Measurements from ENCODE around the gene CDC42BPG.
A peak's percentile ranks its signal among the peaks of the same experiment; 100 is the strongest.

The CDC42BPG gene

GRCh38 chr11:64844330-64845128 is at the start of gene CDC42BPG:
TSS of gene CDC42BPG (minus strand) at chr11:64844653. CDS start at chr11:64844569, 84 bp downstream.
- DNase-seq: peak; percentile 37

- no peak for DNase-seq
Observed at GRCh38 chr11:64893194-64894069, 49.0 kb upstream of the CDC42BPG start.

DNA sequence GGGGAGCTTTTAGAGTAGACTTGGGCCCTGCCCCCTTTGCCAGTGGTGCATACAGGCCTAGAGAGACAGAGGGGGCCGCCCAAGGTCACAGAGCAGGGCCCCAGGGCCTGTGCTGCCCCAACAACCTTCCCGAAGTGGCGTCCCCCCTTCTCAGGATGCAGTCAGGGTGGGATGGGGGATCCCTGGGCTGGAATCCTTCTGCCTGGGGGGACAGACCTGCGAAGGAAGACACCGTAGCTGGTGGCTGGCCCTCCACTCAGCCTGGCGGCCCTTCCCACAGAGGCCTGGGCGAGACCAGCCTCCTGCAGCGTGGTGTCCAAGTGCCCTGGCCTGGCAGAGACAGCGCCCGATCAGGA is 48.4 kb upstream of the CDC42BPG start:
- DNase-seq: no peak

DNA sequence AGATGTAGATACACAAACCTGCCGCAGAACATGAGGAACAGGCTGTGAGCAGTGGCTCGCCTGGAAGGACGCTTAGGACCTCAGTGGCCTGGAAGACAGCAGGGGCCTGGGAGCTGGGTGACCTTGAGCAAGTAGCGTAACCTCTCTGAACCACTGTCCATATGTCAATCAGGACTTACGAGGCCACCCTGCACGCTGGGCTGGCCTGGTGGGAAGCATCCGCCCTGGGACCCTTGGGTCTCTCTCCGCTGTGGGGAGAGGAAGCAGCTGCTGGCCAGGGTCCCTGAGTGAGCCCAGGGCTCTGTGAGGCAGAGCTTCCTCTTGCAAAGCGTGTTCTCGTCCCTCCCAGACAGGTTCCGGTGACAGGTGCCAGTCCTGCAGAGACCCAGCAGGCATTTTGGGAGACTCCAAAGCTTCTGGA is 48.0 kb upstream of the CDC42BPG start:
- DNase-seq: no peak

GRCh38 chr11:64891880-64892279 is 47.4 kb upstream of the CDC42BPG start:
- DNase-seq: no peak

- no peak for DNase-seq
Observed at GRCh38 chr11:64891215-64891848, 46.9 kb upstream of the CDC42BPG start.

- no peak for DNase-seq
Observed at GRCh38 chr11:64890522-64890939, 46.1 kb upstream of the CDC42BPG start.

- DNase-seq: no peak
Observed at GRCh38 chr11:64888729-64889511, 44.5 kb upstream of the CDC42BPG start.

DNA sequence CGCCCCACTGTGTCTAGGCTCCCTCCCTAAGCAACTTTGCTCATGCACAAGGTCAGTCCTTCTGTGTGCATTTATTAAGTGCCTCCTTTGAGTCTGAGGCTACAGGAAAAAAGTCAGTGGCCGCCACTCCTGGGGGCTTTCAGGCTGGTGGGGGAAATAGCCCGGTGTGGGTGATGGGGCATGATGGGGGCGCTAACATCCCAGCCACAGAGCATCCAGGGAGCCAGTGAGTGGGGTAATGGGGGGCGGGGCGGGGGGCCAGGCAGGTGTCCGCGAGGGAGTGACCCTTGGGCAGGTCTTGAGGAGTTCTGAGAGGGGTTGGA is 43.9 kb upstream of the CDC42BPG start:
- DNase-seq: no peak

DNA sequence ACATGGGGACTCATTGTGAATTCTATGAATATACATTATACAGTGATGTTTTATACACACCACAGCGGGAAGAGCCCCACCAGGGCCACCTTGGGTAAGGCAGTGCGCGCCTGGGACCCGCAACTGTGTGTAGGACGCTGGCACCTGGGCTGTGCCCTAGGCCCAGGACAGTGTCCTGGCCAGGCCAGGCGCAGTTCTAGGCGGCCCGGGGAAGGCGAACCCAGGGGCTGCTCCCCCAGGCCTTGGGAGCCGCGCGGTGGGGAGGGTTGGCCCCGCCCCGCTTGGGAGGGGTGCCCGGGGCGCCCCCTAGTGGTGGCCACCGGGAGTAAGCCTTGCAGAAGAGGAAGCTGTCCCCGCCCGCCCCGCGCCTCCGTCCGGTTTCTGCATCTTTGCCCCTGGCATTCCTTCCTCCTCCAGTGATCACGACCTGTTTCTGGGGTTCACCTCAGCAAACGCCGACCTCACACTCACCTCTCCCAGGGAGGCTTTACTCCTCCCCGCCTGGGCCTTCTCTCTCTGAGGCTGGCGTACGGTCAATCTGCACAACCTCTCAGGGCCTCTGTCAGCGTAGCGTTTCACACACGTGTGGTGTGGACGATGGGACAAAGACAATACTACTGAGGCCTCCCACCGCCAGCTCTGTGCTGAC is 43.4 kb upstream of the CDC42BPG start:
- DNase-seq: peak; percentile 81

- no peak for DNase-seq
Observed at GRCh38 chr11:64887234-64887756, 42.8 kb upstream of the CDC42BPG start.

GRCh38 chr11:64885367-64886286 is 41.2 kb upstream of the CDC42BPG start:
- no peak for DNase-seq

DNA sequence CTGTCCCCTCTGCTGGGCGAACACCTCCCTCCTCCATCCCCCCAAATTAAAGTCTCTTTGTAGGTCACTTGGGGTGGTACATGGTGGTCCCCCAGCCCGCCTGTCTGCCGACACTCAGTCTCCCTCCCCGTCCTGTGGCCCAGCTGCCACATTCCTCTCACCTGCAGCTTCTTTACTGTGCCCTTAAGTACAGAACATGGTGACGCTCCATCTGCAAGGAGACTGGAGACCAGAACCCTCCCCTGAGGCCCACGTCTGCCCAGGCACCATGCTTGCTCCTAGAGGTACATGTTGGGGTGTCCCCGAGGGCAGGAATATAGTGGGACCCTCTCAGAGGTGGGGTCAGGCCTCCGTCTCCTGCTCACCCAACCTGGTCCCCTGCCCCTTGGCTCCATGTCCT is 39.6 kb upstream of the CDC42BPG start:
- DNase-seq: no peak

GRCh38 chr11:64883575-64883974 is 39.1 kb upstream of the CDC42BPG start:
- no peak for DNase-seq

GRCh38 chr11:64882243-64882642 is 37.8 kb upstream of the CDC42BPG start:
- no peak for DNase-seq

- no peak for DNase-seq
Observed at GRCh38 chr11:64881476-64881875, 37.0 kb upstream of the CDC42BPG start.

DNA sequence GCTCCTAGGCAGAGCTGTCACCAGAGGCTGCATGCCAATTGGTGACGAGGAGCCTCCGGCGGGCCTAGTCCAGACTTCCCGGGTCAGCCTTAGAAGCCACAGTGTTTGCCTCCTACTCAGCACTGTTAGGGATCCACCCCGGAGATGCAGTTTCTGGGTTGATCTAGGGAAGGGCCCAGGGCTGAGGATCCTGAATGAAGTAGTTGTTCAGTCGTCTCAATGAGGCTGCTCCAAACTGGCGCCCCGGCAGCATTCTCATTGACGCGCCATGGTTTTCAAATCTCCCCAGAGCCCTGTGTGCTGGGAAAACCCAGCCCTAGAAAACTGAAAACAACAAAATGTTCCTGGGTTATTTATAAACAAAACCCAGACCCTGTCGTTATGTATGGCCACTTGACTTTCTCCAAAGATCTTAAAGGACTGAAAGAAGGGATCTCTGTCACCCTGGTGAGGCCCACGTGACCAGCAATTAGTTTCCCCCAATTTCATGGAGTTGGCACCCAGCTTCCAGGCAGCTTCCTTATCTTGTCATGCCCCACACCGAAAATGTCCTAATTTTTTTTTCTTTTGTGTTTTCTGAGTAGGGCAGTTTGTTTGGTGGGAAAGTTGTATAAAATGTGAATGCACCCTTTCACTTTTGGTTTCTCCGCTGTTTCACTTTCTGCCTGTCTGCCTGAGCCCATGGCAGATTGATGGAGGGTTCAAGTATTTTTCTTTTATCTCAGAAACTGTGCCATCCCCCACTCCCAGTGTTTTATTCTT is 36.0 kb upstream of the CDC42BPG start:
- DNase-seq: no peak

- DNase-seq: peak; percentile 50
Observed at GRCh38 chr11:64879244-64879900, 34.9 kb upstream of the CDC42BPG start.

DNA sequence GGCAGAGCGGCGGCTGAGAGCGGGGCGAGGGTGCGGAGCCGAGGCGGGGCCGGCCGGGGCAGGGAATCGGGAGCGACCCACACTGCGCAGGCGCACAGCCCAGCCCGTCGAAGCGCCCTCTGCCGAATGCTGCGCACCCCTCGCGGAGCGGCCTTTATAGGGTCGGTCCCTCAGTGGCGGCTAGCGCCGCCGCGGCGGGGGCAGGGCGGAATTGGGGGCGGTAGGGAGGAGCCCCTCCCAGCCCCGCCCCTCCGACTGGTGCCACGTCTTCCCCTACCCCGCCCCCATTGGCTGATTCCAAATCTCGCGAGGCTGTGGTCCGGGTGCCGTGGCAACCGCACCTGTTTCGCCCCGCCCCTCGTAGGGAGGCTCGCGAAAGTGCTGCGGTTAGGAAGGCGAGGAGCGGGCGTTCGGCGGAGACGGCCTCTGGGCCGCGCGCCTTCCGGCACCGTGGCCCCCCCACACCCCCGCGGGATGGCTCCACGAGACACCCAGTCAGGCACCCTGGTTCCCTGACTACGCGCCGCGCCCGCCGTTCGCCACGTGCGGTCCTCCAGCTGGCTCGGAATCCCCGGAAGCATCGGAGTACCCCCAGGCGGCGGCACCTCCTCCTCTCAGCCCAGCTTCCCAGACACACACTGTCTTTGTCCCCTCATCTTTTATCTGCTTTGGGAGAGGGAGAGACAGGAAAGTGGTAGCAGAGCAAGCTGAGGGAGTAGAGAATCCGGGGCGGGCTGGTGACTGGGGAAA is 34.2 kb upstream of the CDC42BPG start, which contains the start of gene EHD1:
Gene EHD1 (minus strand): TSS at position 128 of the 750 bp plus-strand sequence. CDS start 157 bp downstream, outside the sequence.
- peak; percentile 100 for DNase-seq
